ENCODE results near the gene IPP.
"Not testable (repeated sequence)": the region's sequence is repeated elsewhere in the genome, so short reads cannot be mapped to it uniquely, and the experiment has no call there.

Gene IPP

DNA sequence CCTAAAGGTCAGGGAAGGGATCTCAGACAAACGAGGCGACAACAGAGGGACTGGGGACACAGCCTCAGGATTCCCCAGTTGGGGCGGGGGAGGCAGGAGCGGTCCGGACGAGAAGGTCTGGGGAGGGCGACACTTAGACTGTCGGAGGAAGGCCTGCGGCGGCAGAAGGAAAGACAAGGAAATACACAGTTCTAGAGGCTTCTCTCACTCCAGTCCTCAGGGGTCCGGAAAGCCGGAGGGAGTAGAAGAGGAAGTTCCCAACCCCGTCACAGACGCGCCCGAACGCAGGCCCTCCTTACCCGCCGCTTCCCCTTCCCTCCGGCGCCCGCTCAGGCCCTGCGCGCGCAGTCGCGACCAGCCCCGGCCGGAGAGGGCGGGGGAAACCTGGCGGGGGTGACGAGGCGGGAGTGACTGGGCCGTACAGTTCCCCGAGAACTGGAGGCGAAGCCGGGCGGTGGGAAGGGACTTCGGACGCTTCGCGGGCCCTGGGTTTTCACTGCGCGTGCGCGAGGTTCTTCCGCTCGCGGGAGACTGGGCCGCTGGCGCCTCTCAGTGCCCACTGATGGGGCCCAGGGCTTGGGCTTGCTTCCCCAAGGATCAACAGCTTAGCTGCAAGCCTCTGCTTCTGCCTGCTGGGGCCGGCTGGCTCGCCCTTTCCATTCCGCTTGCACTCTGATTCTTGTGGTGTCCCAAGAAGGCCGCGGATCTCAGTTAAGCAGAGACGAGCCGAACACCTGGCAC lies at the start of gene IPP:
TSS of gene IPP (minus strand) at position 356 of the 741 bp plus-strand sequence. CDS start 4,242 bp downstream, outside the sequence.
- peak; percentile 99 for DNase-seq

- no peak for DNase-seq
Observed at GRCh38 chr1:45796946-45797345, 46.5 kb upstream of the IPP start.

GRCh38 chr1:45796381-45796780 lies 45.9 kb upstream of the IPP start:
- no peak for DNase-seq

GRCh38 chr1:45793942-45794604 lies 43.6 kb upstream of the IPP start:
- no peak for DNase-seq

DNA sequence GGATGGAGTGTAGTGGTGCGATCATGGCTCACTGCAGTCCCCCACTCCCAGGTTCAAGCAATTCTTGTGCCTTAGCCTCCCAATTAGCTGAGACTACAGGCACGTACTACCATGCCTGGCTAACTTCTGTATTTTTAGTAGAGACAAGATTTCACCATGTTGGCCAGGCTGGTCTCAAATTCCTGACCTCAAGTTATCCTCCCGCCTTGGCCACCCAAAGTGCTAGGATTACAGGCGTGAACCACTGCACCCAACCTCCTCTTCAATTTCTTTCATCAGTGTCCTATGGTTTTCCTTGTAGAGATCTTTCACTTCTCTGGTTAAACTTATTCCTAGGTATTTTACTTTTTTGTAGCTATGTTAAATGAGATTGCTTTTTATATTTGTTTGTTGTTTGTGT lies 42.3 kb upstream of the IPP start:
- no peak for DNase-seq

GRCh38 chr1:45789601-45790000 lies 39.1 kb upstream of the IPP start:
- no peak for DNase-seq

- peak; percentile 67 to 81 for DNase-seq
Observed at GRCh38 chr1:45787905-45788304, 37.5 kb upstream of the IPP start.

GRCh38 chr1:45785583-45785982 lies 35.1 kb upstream of the IPP start:
- no peak for DNase-seq

- DNase-seq, result no peak
Observed at GRCh38 chr1:45775794-45776193, 25.3 kb upstream of the IPP start.

GRCh38 chr1:45772971-45773370 lies 22.5 kb upstream of the IPP start:
- DNase-seq, result peak in 1 of 2 donors; percentile 36

DNA sequence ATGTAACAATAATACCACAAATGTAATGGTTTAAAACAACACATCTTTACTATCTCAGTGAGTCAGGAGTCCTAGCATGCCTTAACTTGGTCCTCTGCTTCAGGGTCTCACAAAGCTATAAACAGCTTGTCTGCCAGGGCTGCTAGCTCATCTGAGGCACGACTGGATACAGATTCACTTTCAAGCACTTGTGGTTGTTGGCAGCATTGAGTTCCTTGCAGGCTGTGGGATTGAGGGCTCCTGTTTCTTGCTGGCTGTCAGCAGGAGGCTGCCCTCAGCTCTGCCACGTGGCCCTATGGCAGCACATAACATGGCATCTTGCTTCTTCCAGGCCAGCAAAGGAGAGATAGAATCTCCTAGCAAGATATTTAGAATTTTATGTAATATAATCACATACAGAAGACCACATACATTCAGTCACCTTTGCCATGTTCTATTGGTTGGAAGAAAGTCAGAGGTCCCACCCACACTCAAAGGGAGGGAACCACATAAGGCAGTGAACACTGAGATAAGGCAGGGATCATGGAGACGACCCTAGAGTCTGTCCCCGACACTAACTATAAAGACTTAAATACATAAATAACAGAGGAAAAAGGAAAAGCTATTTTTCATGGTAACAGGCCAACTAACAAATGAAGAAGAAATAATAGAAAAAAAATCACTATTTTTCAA lies 18.9 kb upstream of the IPP start:
- no peak for DNase-seq

- DNase-seq, result no peak
Observed at GRCh38 chr1:45767035-45767434, 16.6 kb upstream of the IPP start.

DNA sequence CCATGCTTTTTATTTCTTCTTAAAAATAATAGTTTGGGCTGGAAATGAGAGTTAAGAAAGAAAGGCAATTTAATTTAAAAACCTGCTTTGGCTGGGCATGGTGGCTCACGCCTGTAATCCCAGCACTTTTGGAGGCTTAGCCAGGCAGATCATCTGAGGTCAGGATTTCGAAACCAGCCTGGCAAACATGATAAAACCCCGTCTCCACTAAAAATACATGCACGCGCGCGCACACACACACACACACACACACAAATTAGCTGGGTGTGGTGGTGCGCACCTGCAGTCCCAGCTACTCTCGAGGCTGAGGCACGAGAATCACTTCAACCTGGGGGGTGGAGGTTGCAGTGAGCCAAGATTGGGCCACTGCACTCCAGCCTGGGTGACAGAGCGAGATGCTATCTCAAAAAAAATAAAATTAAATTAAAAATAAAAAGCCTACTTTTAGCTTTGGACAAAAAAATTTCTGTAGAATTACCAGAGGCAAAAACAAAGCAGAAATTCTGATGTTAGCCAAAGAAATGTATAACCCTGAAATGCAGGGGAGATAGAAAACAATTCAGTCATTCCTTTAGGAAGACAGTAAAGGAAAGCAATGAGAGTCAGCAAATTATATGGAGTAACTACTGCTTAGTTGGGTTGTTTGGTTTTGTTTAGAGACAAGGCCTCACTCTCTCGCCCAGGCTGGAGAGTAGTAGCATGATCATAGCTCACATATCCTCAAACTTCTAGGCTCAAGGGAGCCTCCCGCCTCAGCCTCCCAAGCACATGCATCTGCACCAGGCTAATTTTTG lies 15.7 kb upstream of the IPP start:
- no peak for DNase-seq

- DNase-seq, result peak; percentile 18 to 23
Observed at GRCh38 chr1:45762291-45762690, 11.8 kb upstream of the IPP start.

DNA sequence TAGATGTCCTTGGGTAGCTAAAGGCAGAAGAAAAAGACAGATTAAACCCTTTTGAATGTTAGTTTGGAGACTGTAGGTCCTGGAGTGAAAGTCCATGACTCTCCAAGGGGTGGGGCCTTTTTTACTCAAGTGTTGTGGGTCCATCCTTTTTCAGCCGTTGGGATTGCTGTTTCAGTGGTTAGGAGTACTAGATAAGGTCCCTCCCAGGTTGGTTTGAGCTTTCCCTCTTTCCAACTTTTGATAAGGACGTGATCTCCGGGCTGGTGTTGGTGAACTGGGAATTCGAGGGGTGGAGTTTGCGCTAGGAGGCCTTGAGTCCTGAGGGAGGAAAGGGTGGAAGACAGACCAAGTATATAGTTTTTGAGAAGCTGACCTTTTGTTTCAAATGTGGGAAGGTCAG lies 5.2 kb upstream of the IPP start:
- DNase-seq, result no peak

- no peak for DNase-seq
Observed at GRCh38 chr1:45753248-45754037, 3.0 kb upstream of the IPP start.

- DNase-seq, result peak; percentile 34 to 82
Observed at GRCh38 chr1:45752441-45753052, 2.1 kb upstream of the IPP start.

- no peak for DNase-seq
Observed at GRCh38 chr1:45752014-45752413, 1.6 kb upstream of the IPP start.

GRCh38 chr1:45751039-45751838 lies 786 bp upstream of the IPP start:
- DNase-seq, result not testable (repeated sequence)

GRCh38 chr1:45746922-45747321 lies 3.5 kb downstream of the IPP start:
- no peak for DNase-seq

DNA sequence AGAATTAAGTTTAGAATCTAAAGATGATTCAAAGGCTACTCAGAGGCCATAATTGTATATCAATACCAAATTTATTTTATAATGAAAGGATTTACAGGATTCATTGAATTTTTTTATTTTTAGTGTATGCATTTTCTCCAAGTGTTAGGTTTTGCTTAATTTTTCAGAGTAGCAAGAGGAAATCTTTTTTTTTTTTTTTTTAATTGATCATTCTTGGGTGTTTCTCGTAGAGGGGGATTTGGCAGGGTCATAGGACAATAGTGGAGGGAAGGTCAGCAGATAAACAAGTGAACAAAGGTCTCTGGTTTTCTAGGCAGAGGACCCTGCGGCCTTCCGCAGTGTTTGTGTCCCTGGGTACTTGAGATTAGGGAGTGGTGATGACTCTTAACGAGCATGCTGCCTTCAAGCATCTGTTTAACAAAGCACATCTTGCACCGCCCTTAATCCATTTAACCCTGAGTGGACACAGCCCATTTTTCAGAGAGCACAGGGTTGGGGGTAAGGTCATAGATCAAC lies 10.8 kb downstream of the IPP start:
- DNase-seq, result not testable (repeated sequence)

All from inflammatory macrophage treated with lipopolysaccharide for 1 hour (primary cell).